Osteocyte (in vitro differentiated cells): ENCODE data around the gene BCL3. TPM values are rescaled to one million over a fixed set of nuclear protein-coding genes. Genes with fewer than 3 reads are reported as not detected.
A peak's percentile ranks its signal among the peaks of the same experiment; 100 is the strongest.

Experiments
- DNase-seq: peaks from one replicate; pipeline ENCODE4 v3.0.0; 2021; ENCODE audit warnings: mixed read lengths; ENCODE audit not compliant: unreplicated experiment; ENCODE audit errors: extremely low spot score
- H3K27ac Mint-ChIP-seq: one replicate; pipeline ENCODE4 v1.8.0; 2021; ENCODE audit warnings: mild to moderate bottlenecking, mixed read lengths; ENCODE audit not compliant: unreplicated experiment
- H3K27me3 Mint-ChIP-seq: one replicate; pipeline ENCODE4 v1.8.0; 2021; ENCODE audit warnings: mixed read lengths; ENCODE audit not compliant: unreplicated experiment
- H3K36me3 Mint-ChIP-seq: one replicate; pipeline ENCODE4 v1.8.0; 2021; ENCODE audit warnings: mixed read lengths; ENCODE audit not compliant: unreplicated experiment
- H3K4me1 Mint-ChIP-seq: one replicate; pipeline ENCODE4 v1.8.0; 2021; ENCODE audit warnings: mixed read lengths; ENCODE audit not compliant: unreplicated experiment
- H3K4me3 Mint-ChIP-seq: one replicate; pipeline ENCODE4 v1.8.0; 2021; ENCODE audit warnings: mild to moderate bottlenecking, moderate library complexity, mixed read lengths; ENCODE audit not compliant: unreplicated experiment
- H3K9me3 Mint-ChIP-seq: one replicate; pipeline ENCODE4 v1.8.0; 2021; ENCODE audit warnings: mixed read lengths; ENCODE audit not compliant: unreplicated experiment
- microRNA-seq: library from miRNA; unstranded; fragments of <30 nt; microRNA quantifications from one replicate; pipeline ENCODE4 v1.1.0, GENCODE V29; 2020; ENCODE audit not compliant: unreplicated experiment
- total RNA-seq: library from RNA; stranded (reverse); gene quantifications from 2 replicates; pipeline ENCODE4 v1.2.1, GENCODE V29; 2021
- TF ChIP-seq, protein P1 (sequence below): fragments of 200-600 bp; sonication (generic); IDR thresholded peaks from 2 replicates; pipeline ENCODE4 v1.5.0; 2021; ENCODE audit warnings: antibody characterized with exemption, mild to moderate bottlenecking, moderate library complexity

The BCL3 gene
- total RNA-seq, 1 donor from 2014 or later, result 15.3 TPM

DNA sequence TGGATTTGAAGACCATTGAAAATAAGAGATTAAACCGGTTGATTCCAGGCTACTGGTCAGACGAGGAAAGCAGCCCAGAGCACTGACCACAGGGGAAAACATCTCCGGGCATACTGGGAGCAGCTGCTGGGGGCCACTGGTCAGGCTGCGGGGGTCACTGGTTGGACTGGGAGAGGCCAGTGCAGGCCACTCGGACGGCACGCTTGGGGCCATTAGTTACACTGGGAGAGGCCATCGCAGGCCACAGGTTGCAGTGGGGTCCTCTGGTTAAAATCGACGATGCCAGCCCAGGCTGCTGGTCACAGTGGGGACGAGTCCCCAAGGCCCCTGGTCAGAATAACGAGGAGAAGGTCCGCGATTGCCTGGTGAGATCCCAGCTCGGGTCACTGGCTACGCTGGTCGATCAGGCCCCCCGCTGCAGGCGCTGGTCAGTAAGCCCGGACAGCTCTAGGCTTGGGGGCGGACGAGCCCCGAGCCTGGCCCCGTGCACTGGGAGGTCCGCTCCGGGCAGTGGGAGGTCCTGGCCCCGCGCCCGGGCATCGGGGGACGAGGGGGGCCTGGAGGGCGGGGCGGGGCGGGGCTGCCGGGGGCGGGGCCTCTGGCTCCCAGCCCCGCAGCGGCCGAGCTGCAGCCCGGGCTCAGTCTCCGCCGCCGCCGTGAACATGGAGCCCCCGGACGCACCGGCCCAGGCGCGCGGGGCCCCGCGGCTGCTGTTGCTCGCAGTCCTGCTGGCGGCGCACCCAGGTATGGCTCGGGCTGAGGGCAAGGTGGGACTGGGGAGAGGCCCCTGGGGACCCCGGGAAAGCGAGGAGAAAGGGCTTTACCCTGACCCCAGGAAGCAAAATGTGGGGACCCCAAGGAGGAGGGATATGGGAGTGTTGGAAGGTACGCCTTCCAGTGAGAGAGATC is 60.2 kb downstream of the BCL3 start, which contains the start of gene BCAM:
Gene BCAM (plus strand): TSS at position 641 of the 909 bp plus-strand sequence. CDS start 22 bp downstream, at position 663.
- peak within 1 kb of the TSS; percentile 66 for H3K4me3 Mint-ChIP-seq
- peaks cover 18% of the 10 kb centered on the region for H3K27me3 Mint-ChIP-seq
- peak within 1 kb of the TSS; percentile 51 for H3K27ac Mint-ChIP-seq
- H3K36me3 Mint-ChIP-seq, result peaks cover 2% of the 10 kb centered on the region
- DNase-seq, result no peak
- no peaks in the 10 kb centered on the region for H3K9me3 Mint-ChIP-seq
- TF ChIP-seq, protein P1, sequence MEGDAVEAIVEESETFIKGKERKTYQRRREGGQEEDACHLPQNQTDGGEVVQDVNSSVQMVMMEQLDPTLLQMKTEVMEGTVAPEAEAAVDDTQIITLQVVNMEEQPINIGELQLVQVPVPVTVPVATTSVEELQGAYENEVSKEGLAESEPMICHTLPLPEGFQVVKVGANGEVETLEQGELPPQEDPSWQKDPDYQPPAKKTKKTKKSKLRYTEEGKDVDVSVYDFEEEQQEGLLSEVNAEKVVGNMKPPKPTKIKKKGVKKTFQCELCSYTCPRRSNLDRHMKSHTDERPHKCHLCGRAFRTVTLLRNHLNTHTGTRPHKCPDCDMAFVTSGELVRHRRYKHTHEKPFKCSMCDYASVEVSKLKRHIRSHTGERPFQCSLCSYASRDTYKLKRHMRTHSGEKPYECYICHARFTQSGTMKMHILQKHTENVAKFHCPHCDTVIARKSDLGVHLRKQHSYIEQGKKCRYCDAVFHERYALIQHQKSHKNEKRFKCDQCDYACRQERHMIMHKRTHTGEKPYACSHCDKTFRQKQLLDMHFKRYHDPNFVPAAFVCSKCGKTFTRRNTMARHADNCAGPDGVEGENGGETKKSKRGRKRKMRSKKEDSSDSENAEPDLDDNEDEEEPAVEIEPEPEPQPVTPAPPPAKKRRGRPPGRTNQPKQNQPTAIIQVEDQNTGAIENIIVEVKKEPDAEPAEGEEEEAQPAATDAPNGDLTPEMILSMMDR, result no peak
- H3K4me1 Mint-ChIP-seq, result peaks cover 29% of the 10 kb centered on the region

Small RNAs within 50 kb of the gene (microRNA-seq; reads per million reads assigned to microRNA genes)
- gene MIR8085, result not detected

Other genes starting within 250 kb of the BCL3 start
- gene ZNF180, start 248.2 kb upstream of the BCL3 start, total RNA-seq, result 7.0 and 8.9 TPM in 2 replicates
- gene CEACAM20, start 219.0 kb upstream of the BCL3 start, total RNA-seq, result not detected in 2 replicates
- gene IGSF23, start 135.1 kb upstream of the BCL3 start, total RNA-seq, result not detected in 2 replicates
- 29.2 and 31.4 TPM in 2 replicates for gene PVR, start 104.8 kb upstream of the BCL3 start, total RNA-seq
- 6.3 and 7.4 TPM in 2 replicates for gene CEACAM19, start 77.2 kb upstream of the BCL3 start, total RNA-seq
- gene CEACAM16, start 49.6 kb upstream of the BCL3 start, total RNA-seq, result not detected in 2 replicates
- gene CBLC, start 29.2 kb downstream of the BCL3 start, total RNA-seq, result not detected in 2 replicates
- 8.8 and 9.9 TPM in 2 replicates for gene BCAM, start 60.4 kb downstream of the BCL3 start, total RNA-seq
- gene NECTIN2, start 97.6 kb downstream of the BCL3 start, total RNA-seq, result 117 TPM in 2 replicates
- 47.4 and 48.7 TPM in 2 replicates for gene TOMM40, start 142.5 kb downstream of the BCL3 start, total RNA-seq
- 151 and 184 TPM in 2 replicates for gene APOE, start 157.1 kb downstream of the BCL3 start, total RNA-seq
- 3.3 TPM in 1 of 2 replicates, not detected in the other for gene APOC1, start 165.9 kb downstream of the BCL3 start, total RNA-seq
- gene APOC4, start 193.5 kb downstream of the BCL3 start, total RNA-seq, result not detected in 2 replicates
- not detected in 2 replicates for gene APOC2, start 197.3 kb downstream of the BCL3 start, total RNA-seq
- gene CLPTM1, start 206.7 kb downstream of the BCL3 start, total RNA-seq, result 124 and 126 TPM in 2 replicates